ENCODE data around the gene KRT82.

DNA sequence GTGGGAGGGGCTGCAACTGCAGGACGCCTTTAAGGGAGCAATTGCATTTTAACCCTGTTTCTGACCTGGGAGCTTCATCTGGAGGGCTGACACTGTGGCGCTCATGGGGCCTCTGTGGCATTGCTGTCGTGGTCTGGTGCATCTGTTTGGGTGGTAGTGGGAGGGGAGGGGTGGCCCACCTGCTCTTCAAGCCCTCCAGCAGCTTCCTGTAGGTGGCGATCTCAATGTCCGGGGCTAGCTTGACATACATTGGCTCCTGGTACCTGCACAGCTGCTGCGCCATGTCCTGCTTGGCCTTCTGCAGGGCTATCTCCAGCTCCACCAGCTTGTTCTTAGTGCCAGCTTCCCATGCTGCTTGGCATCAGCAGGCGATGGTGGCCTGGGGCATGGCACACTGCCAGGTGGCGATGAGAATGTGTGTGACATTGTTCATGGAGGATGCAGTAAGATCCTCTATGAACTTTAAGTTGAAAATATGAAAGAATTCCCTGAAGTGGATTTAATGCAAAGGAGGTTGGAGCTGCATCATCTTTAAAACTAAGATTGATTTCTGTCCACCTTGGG lies 7.7 kb upstream of the KRT82 start:
- TF ChIP-seq, protein P1, sequence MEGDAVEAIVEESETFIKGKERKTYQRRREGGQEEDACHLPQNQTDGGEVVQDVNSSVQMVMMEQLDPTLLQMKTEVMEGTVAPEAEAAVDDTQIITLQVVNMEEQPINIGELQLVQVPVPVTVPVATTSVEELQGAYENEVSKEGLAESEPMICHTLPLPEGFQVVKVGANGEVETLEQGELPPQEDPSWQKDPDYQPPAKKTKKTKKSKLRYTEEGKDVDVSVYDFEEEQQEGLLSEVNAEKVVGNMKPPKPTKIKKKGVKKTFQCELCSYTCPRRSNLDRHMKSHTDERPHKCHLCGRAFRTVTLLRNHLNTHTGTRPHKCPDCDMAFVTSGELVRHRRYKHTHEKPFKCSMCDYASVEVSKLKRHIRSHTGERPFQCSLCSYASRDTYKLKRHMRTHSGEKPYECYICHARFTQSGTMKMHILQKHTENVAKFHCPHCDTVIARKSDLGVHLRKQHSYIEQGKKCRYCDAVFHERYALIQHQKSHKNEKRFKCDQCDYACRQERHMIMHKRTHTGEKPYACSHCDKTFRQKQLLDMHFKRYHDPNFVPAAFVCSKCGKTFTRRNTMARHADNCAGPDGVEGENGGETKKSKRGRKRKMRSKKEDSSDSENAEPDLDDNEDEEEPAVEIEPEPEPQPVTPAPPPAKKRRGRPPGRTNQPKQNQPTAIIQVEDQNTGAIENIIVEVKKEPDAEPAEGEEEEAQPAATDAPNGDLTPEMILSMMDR (IDR thresholded peaks at IDR 0.05; ENCODE audit: low read length) = peak; percentile 20
- no peak for TF ChIP-seq EZH2 (IDR thresholded peaks at IDR 0.05; ENCODE audit: borderline replicate concordance, low read length)

Measured in OCI-LY1 (cell line).